Retinal pigment epithelial cell (primary cell): Measurements from ENCODE around the gene SRF.

Source experiments
- DNase-seq: peaks from one replicate; pipeline ENCODE4 v3.0.0-alpha.2; 2010; ENCODE audit warnings: low read depth
- H3K4me3 ChIP-seq: 2 replicates; pipeline ENCODE4 v1.5.1; 2011; ENCODE audit warnings: mild to moderate bottlenecking, low read length, control low read depth, moderate library complexity
- CTCF ChIP-seq: conservative IDR thresholded peaks from 2 replicates; pipeline ENCODE4 v1.5.1; 2011; ENCODE audit warnings: low read depth, low read length, control low read depth, inconsistent platforms

Gene SRF

GRCh38 chr6:43215066-43215465 is 44.0 kb downstream of the SRF start:
- DNase-seq = no peak
- no peak for TF ChIP-seq CTCF
- no peak overlapping the region for H3K4me3 ChIP-seq

GRCh38 chr6:43216200-43216599 is 45.1 kb downstream of the SRF start:
- H3K4me3 ChIP-seq = no peak overlapping the region
- TF ChIP-seq CTCF = no peak
- DNase-seq = no peak

- DNase-seq = no peak
- no peak for TF ChIP-seq CTCF
- H3K4me3 ChIP-seq = no peak overlapping the region
These were observed 46.3 kb downstream of the SRF start for GRCh38 chr6:43217351-43217750.

GRCh38 chr6:43219119-43219518 is 48.0 kb downstream of the SRF start:
- TF ChIP-seq CTCF = no peak
- DNase-seq = no peak
- no peak overlapping the region for H3K4me3 ChIP-seq

- no peak overlapping the region for H3K4me3 ChIP-seq
- no peak for DNase-seq
- no peak for TF ChIP-seq CTCF
These were observed 48.7 kb downstream of the SRF start for GRCh38 chr6:43219814-43220213.

- DNase-seq = no peak
- no peak overlapping the region for H3K4me3 ChIP-seq
- no peak for TF ChIP-seq CTCF
These were observed 49.4 kb downstream of the SRF start for GRCh38 chr6:43220439-43220951.

- no peak for TF ChIP-seq CTCF
- no peak for DNase-seq
These were observed 50.2 kb downstream of the SRF start for GRCh38 chr6:43221046-43221972.

More at GRCh38 chr6:43221046-43221972, 50.2 kb downstream of the SRF start:
- no peak overlapping the region for H3K4me3 ChIP-seq
